Nephron (organoid): ENCODE results near the gene SF3A2.
A peak's percentile ranks its signal among the peaks of the same experiment; 100 is the strongest.

Experiments used
- H3K27ac Mint-ChIP-seq, 3 experiments: 2 replicates each; pipeline ENCODE4 v1.8.0; 2020; ENCODE audit warnings: mixed read lengths in 3 of 3, mild to moderate bottlenecking in 2 of 3, moderate library complexity in 1 of 3
- H3K27me3 Mint-ChIP-seq: 2 replicates; pipeline ENCODE4 v1.8.0; 2021; ENCODE audit warnings: low read depth, mild to moderate bottlenecking, moderate library complexity, mixed read lengths
- H3K36me3 Mint-ChIP-seq: 2 replicates; pipeline ENCODE4 v1.8.0; 2020; ENCODE audit warnings: low read depth, mixed read lengths
- H3K4me1 Mint-ChIP-seq: 2 replicates; pipeline ENCODE4 v1.8.0; 2020; ENCODE audit warnings: mixed read lengths
- H3K4me3 Mint-ChIP-seq, 3 experiments: 2 replicates each; pipeline ENCODE4 v1.8.0; 2020; ENCODE audit warnings: mild to moderate bottlenecking in 3 of 3, mixed read lengths in 3 of 3, moderate library complexity in 2 of 3
- H3K9me3 Mint-ChIP-seq: 2 replicates; pipeline ENCODE4 v1.8.0; 2020; ENCODE audit warnings: mixed read lengths
- TF ChIP-seq, protein P1 (sequence below), 3 experiments: fragments of 200-600 bp; sonication (generic); IDR thresholded peaks; one replicate each; pipeline ENCODE4 v1.5.0; 2021; ENCODE audit warnings: antibody characterized with exemption in 3 of 3; ENCODE audit not compliant: unreplicated experiment in 3 of 3

SF3A2 gene

GRCh38 chr19:2223391-2223790 is 13.2 kb upstream of the SF3A2 start:
- Mint-ChIP-seq H3K4me1 (no peaks in the 10 kb centered on the region), H3K9me3 (no peaks in the 10 kb centered on the region), H3K27ac (no peak overlapping the region), H3K36me3 (peaks cover 28% of the 10 kb centered on the region), H3K4me3 (no peak overlapping the region), H3K27me3 (no peaks in the 10 kb centered on the region)
- TF ChIP-seq, protein P1, sequence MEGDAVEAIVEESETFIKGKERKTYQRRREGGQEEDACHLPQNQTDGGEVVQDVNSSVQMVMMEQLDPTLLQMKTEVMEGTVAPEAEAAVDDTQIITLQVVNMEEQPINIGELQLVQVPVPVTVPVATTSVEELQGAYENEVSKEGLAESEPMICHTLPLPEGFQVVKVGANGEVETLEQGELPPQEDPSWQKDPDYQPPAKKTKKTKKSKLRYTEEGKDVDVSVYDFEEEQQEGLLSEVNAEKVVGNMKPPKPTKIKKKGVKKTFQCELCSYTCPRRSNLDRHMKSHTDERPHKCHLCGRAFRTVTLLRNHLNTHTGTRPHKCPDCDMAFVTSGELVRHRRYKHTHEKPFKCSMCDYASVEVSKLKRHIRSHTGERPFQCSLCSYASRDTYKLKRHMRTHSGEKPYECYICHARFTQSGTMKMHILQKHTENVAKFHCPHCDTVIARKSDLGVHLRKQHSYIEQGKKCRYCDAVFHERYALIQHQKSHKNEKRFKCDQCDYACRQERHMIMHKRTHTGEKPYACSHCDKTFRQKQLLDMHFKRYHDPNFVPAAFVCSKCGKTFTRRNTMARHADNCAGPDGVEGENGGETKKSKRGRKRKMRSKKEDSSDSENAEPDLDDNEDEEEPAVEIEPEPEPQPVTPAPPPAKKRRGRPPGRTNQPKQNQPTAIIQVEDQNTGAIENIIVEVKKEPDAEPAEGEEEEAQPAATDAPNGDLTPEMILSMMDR (IDR thresholded peaks at IDR 0.05; ENCODE audit: unreplicated experiment in 3 of 3) = no peak

DNA sequence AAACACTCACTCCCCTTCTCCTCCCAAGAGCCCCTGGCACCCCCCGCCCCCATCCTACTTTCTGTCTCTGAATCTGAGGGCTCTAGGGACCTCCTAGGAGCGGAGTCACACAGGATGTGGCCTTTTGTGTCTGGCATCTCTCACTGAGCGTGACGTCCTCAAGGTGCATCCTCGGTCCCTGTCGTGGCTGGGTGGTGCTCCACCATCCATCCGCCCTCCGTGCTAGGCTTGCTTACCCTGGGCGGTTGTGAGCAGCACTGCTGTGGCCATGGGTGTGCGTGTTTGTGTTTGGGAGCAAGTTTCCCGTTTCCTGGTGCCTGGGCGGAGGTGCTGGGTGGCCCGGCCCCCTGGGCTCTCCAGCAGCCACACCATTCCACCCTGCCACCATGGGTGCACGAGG is 12.7 kb upstream of the SF3A2 start:
- Mint-ChIP-seq H3K4me1 (no peaks in the 10 kb centered on the region), H3K4me3 (no peak overlapping the region), H3K27ac (no peak overlapping the region), H3K27me3 (no peaks in the 10 kb centered on the region), H3K36me3 (peaks cover 31% of the 10 kb centered on the region), H3K9me3 (no peaks in the 10 kb centered on the region)
- TF ChIP-seq, protein P1 (IDR thresholded peaks at IDR 0.05; ENCODE audit: unreplicated experiment in 3 of 3) = no peak

GRCh38 chr19:2224754-2225349 is 11.8 kb upstream of the SF3A2 start:
- Mint-ChIP-seq H3K9me3 (no peaks in the 10 kb centered on the region), H3K27ac (peak overlapping the region in 1 of 3 experiments; percentile 18), H3K4me3 (no peak overlapping the region), H3K27me3 (no peaks in the 10 kb centered on the region), H3K4me1 (no peaks in the 10 kb centered on the region), H3K36me3 (peaks cover 27% of the 10 kb centered on the region)
- TF ChIP-seq, protein P1 (IDR thresholded peaks at IDR 0.05; ENCODE audit: unreplicated experiment in 3 of 3) = no peak

GRCh38 chr19:2225415-2226050 is 11.1 kb upstream of the SF3A2 start:
- no peaks in the 10 kb centered on the region for H3K9me3 Mint-ChIP-seq
- H3K27me3 Mint-ChIP-seq = no peaks in the 10 kb centered on the region
- H3K4me1 Mint-ChIP-seq = no peaks in the 10 kb centered on the region
- H3K4me3 Mint-ChIP-seq = no peak overlapping the region
- TF ChIP-seq, protein P1 (IDR thresholded peaks at IDR 0.05; ENCODE audit: unreplicated experiment in 3 of 3) = no peak
- no peak overlapping the region for H3K27ac Mint-ChIP-seq
- H3K36me3 Mint-ChIP-seq = peaks cover 28% of the 10 kb centered on the region

DNA sequence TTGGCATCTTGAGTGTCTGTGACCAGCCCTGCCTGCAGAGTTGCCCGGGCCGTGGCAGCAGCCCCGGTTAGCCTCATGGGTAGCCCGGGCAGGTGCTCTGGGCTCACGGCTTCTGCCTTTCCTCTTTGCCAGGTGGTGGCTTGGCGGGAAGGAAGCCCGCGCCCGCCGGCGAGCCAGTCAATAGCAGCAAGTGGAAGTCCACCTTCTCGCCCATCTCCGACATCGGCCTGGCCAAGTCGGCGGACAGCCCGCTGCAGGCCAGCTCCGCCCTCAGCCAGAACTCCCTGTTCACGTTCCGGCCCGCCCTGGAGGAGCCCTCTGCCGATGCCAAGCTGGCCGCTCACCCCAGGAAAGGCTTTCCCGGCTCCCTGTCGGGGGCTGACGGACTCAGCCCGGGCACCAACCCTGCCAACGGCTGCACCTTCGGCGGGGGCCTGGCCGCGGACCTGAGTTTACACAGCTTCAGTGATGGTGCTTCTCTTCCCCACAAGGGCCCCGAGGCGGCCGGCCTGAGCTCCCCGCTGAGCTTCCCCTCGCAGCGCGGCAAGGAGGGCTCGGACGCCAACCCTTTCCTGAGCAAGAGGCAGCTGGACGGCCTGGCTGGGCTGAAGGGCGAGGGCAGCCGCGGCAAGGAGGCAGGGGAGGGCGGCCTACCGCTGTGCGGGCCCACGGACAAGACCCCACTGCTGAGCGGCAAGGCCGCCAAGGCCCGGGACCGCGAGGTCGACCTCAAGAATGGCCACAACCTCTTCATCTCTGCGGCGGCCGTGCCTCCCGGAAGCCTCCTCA is 10.4 kb upstream of the SF3A2 start:
- Mint-ChIP-seq H3K4me1 (no peaks in the 10 kb centered on the region), H3K27me3 (no peaks in the 10 kb centered on the region), H3K4me3 (no peak overlapping the region), H3K9me3 (no peaks in the 10 kb centered on the region), H3K27ac (no peak overlapping the region), H3K36me3 (peaks cover 27% of the 10 kb centered on the region)
- TF ChIP-seq, protein P1 (IDR thresholded peaks at IDR 0.05; ENCODE audit: unreplicated experiment in 3 of 3) = no peak
